ENCODE results near the gene MYO1E.
"Not testable (repeated sequence)": the region's sequence is repeated elsewhere in the genome, so short reads cannot be mapped to it uniquely, and the experiment has no call there.

Gene MYO1E

GRCh38 chr15:59345326-59345725 lies 27.3 kb downstream of the MYO1E start:
- Histone ChIP-seq H3K4me3 (ENCODE audit: low read depth, low read length) (no peak overlapping the region), H3K27me3 (replicated peaks) (no peaks in the 10 kb centered on the region), H3K27ac (no peak overlapping the region), H3K36me3 (replicated peaks) (no peaks in the 10 kb centered on the region)
- DNase-seq: no peak
- in situ Hi-C loops (cut with HindIII; ENCODE audit: low pct_ligation_motif_present, low sequenced_read_pairs): no loop called here
- TF ChIP-seq, protein P1, sequence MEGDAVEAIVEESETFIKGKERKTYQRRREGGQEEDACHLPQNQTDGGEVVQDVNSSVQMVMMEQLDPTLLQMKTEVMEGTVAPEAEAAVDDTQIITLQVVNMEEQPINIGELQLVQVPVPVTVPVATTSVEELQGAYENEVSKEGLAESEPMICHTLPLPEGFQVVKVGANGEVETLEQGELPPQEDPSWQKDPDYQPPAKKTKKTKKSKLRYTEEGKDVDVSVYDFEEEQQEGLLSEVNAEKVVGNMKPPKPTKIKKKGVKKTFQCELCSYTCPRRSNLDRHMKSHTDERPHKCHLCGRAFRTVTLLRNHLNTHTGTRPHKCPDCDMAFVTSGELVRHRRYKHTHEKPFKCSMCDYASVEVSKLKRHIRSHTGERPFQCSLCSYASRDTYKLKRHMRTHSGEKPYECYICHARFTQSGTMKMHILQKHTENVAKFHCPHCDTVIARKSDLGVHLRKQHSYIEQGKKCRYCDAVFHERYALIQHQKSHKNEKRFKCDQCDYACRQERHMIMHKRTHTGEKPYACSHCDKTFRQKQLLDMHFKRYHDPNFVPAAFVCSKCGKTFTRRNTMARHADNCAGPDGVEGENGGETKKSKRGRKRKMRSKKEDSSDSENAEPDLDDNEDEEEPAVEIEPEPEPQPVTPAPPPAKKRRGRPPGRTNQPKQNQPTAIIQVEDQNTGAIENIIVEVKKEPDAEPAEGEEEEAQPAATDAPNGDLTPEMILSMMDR (IDR thresholded peaks at IDR 0.05; ENCODE audit: low read depth, low read length, missing control alignments): no peak

GRCh38 chr15:59344311-59344710 lies 28.4 kb downstream of the MYO1E start:
- Histone ChIP-seq H3K27ac (no peak overlapping the region), H3K4me3 (ENCODE audit: low read depth, low read length) (no peak overlapping the region), H3K36me3 (replicated peaks) (no peaks in the 10 kb centered on the region), H3K27me3 (replicated peaks) (no peaks in the 10 kb centered on the region)
- TF ChIP-seq, protein P1 (IDR thresholded peaks at IDR 0.05; ENCODE audit: low read depth, low read length, missing control alignments): no peak
- in situ Hi-C loops (cut with HindIII; ENCODE audit: low pct_ligation_motif_present, low sequenced_read_pairs): no loop called here
- no peak for DNase-seq

DNA sequence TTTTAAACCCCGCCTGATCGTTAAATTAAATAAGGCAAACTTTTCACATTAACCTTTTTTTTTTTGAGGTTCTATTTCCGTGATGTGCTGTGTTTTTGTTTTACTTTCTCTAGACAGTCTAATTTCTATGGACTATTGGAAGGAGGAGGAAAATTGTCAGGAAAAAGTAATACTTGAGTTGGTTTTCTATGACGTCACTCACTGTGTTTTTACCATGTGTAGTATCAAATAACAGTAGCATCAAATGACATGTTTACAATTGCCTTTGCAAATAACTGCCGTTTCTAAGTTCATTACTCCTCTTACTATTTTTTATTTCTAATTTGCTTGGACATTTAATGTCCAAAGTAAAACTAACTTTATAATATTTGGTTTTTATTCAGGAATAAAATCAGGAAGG lies 32.3 kb downstream of the MYO1E start:
- Histone ChIP-seq H3K4me3 (ENCODE audit: low read depth, low read length) (no peak overlapping the region), H3K27ac (peak overlapping the region; percentile 45), H3K27me3 (replicated peaks) (no peaks in the 10 kb centered on the region), H3K36me3 (replicated peaks) (no peaks in the 10 kb centered on the region)
- in situ Hi-C loops (cut with HindIII; ENCODE audit: low pct_ligation_motif_present, low sequenced_read_pairs): no loop called here
- no peak for DNase-seq
- TF ChIP-seq, protein P1 (IDR thresholded peaks at IDR 0.05; ENCODE audit: low read depth, low read length, missing control alignments): no peak

GRCh38 chr15:59339252-59339672 lies 33.4 kb downstream of the MYO1E start:
- TF ChIP-seq, protein P1 (IDR thresholded peaks at IDR 0.05; ENCODE audit: low read depth, low read length, missing control alignments): no peak
- H3K36me3 ChIP-seq (replicated peaks): no peaks in the 10 kb centered on the region
- no peaks in the 10 kb centered on the region for H3K27me3 ChIP-seq (replicated peaks)
- in situ Hi-C loops (cut with HindIII; ENCODE audit: low pct_ligation_motif_present, low sequenced_read_pairs): no loop called here
- peak; percentile 79 for DNase-seq
- H3K27ac ChIP-seq: peak overlapping the region; percentile 45
- no peak overlapping the region for H3K4me3 ChIP-seq (ENCODE audit: low read depth, low read length)

DNA sequence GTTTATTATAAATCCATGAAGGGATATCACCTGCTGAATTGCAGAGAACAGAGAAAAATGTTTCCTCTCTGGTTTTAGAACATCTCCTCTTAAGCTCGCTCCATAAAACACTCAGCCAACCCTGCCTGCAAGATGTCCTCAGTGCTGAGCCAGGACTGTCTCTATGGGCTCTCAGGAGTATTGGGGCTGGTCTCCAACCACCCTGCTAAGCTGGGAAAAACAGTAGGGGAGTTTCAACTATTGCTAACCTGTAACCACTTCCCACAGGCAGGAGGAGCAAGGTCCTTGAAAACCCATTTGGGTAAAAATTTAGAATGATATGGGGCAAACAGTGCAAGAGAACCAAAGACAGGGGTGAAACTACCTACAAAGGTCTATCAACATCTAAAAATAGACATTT lies 34.3 kb downstream of the MYO1E start:
- Histone ChIP-seq H3K27ac (no peak overlapping the region), H3K4me3 (ENCODE audit: low read depth, low read length) (no peak overlapping the region)
- in situ Hi-C loops (cut with HindIII; ENCODE audit: low pct_ligation_motif_present, low sequenced_read_pairs): no loop called here

GRCh38 chr15:59336725-59337124 lies 35.9 kb downstream of the MYO1E start:
- in situ Hi-C loops (cut with HindIII; ENCODE audit: low pct_ligation_motif_present, low sequenced_read_pairs); H3K4me3 ChIP-seq (ENCODE audit: low read depth, low read length); H3K36me3 ChIP-seq (replicated peaks); DNase-seq; H3K27me3 ChIP-seq (replicated peaks); H3K27ac ChIP-seq: not testable (repeated sequence)

More for the DNA sequence above, 34.3 kb downstream of the MYO1E start:
- TF ChIP-seq, protein P1 (IDR thresholded peaks at IDR 0.05; ENCODE audit: low read depth, low read length, missing control alignments): no peak
- H3K36me3 ChIP-seq (replicated peaks): no peaks in the 10 kb centered on the region
- no peaks in the 10 kb centered on the region for H3K27me3 ChIP-seq (replicated peaks)
- DNase-seq: no peak
